HepG2 (cell line): ENCODE measurements around the gene RHBDL1. TPM values are rescaled to one million over a fixed set of nuclear protein-coding genes. Genes with fewer than 3 reads are reported as not detected.

Experiments used
- AGO1 ChIP-seq: fragments of 200-400 bp; formaldehyde crosslinking; IDR thresholded peaks from 2 replicates; pipeline ENCODE4 v1.6.1; 2017; ENCODE audit warnings: mild to moderate bottlenecking, low read depth, low read length, moderate library complexity; ENCODE audit not compliant: poor library complexity, severe bottlenecking
- ARID5B ChIP-seq: IDR thresholded peaks from 2 replicates; pipeline ENCODE4 v1.4.0; 2020; ENCODE audit warnings: mild to moderate bottlenecking, missing genetic modification reagents
- ATF7-NPFF ChIP-seq: sonication (generic); formaldehyde crosslinking; IDR thresholded peaks from 2 replicates; pipeline ENCODE4 v1.8.1; 2023; ENCODE audit warnings: mild to moderate bottlenecking, low read depth, missing genetic modification reagents, moderate library complexity
- ERF ChIP-seq: IDR thresholded peaks from 2 replicates; pipeline ENCODE4 v1.6.1; 2018; ENCODE audit warnings: missing biosample characterization, missing genetic modification reagents
- FOSL1 ChIP-seq: sonication (generic); formaldehyde crosslinking; IDR thresholded peaks from 2 replicates; pipeline ENCODE4 v1.9.0; 2021; ENCODE audit warnings: missing genetic modification reagents, borderline replicate concordance
- GABPB1 ChIP-seq: IDR thresholded peaks from 2 replicates; pipeline ENCODE4 v1.6.1; 2016; ENCODE audit warnings: mild to moderate bottlenecking, missing genetic modification reagents, moderate library complexity, missing compliant biosample characterization
- GATAD1 ChIP-seq: IDR thresholded peaks from 2 replicates; pipeline ENCODE4 v1.6.1; 2016; ENCODE audit warnings: missing genetic modification reagents, missing compliant biosample characterization
- GFI1 ChIP-seq: sonication (generic); formaldehyde crosslinking; IDR thresholded peaks from 2 replicates; pipeline ENCODE4 v1.5.0; 2020; ENCODE audit warnings: missing genetic modification reagents, mild to moderate bottlenecking, borderline replicate concordance
- HMGXB4 ChIP-seq, 2 experiments: sonication (generic) in 1 of 2; formaldehyde crosslinking in 1 of 2; IDR thresholded peaks; 2 replicates each; pipeline versions ENCODE4 v1.4.0 to v1.6.1; 2018 to 2020; ENCODE audit warnings: missing genetic modification reagents in 2 of 2, borderline replicate concordance in 1 of 2, low read depth in 1 of 2, mild to moderate bottlenecking in 1 of 2, missing biosample characterization in 1 of 2
- MEIS1 ChIP-seq: sonication (generic); formaldehyde crosslinking; IDR thresholded peaks from 2 replicates; pipeline ENCODE4 v1.9.0; 2021; ENCODE audit warnings: mild to moderate bottlenecking, missing genetic modification reagents, moderate library complexity, borderline replicate concordance
- MIER2 ChIP-seq: IDR thresholded peaks from 2 replicates; pipeline ENCODE4 v1.6.1; 2016; ENCODE audit warnings: missing biosample characterization, missing genetic modification reagents
- MTF2 ChIP-seq: sonication (generic); formaldehyde crosslinking; IDR thresholded peaks from 2 replicates; pipeline ENCODE4 v1.5.0; 2020; ENCODE audit warnings: missing genetic modification reagents, borderline replicate concordance
- MXI1 ChIP-seq: IDR thresholded peaks from 3 replicates; pipeline ENCODE4 v1.6.1; 2012; ENCODE audit warnings: low read depth, low read length, inconsistent platforms, borderline replicate concordance
- PREB ChIP-seq: sonication (generic); formaldehyde crosslinking; IDR thresholded peaks from 2 replicates; pipeline ENCODE4 v1.4.0; 2020; ENCODE audit warnings: missing genetic modification reagents
- SMC3 ChIP-seq: IDR thresholded peaks from 2 replicates; pipeline ENCODE4 v1.6.1; 2011; ENCODE audit warnings: low read length, improper control_type of control experiment
- ZMAT5 ChIP-seq: sonication (generic); formaldehyde crosslinking; IDR thresholded peaks from 2 replicates; pipeline ENCODE4 v1.5.0; 2020; ENCODE audit warnings: mild to moderate bottlenecking, low read depth, missing genetic modification reagents, borderline replicate concordance
- ZNF451 ChIP-seq: sonication (generic); formaldehyde crosslinking; IDR thresholded peaks from 2 replicates; pipeline ENCODE4 v1.5.0; 2020; ENCODE audit warnings: mild to moderate bottlenecking, missing genetic modification reagents
- ZNF574 ChIP-seq: sonication (generic); formaldehyde crosslinking; IDR thresholded peaks from 2 replicates; pipeline ENCODE4 v1.4.0; 2020; ENCODE audit warnings: missing genetic modification reagents
- polyA plus RNA-seq, 8 experiments: library from polyadenylated mRNA; depleted of rRNA in 3 of 8; stranded (reverse) in 7 of 8; unstranded in 1 of 8; fragments of >200 nt; fragmentation: Illumina TruSeq in 4 of 8; extraction: Trizol in 4 of 8; gene quantifications; 2 replicates each; pipeline versions ENCODE4 v1.2.1 to v1.2.3, GENCODE V29; 2011 to 2016; ENCODE audit warnings: low read depth in 4 of 8, missing spikeins in 1 of 8, mixed read lengths in 1 of 8; ENCODE audit not compliant: insufficient read depth in 1 of 8
- total RNA-seq, 5 experiments: library from RNA; depleted of rRNA; stranded (reverse); fragments of >200 nt; fragmentation: Illumina TruSeq; extraction: Trizol; gene quantifications; 2 replicates each; pipeline ENCODE4 v1.2.3, GENCODE V29; 2016; ENCODE audit warnings: low read depth in 1 of 5

RHBDL1 gene
- total and polyA plus RNA-seq, 2 of the 13 experiments (the other 11 are each of a cell fraction or from before 2014, with no cell fraction given) = 1.8 to 3.8 TPM

- TF ChIP-seq ARID5B (CRISPR knock-in tag) (no peak), GATAD1 (CRISPR knock-in tag) (no peak), ZMAT5 (no peak), MXI1 (peak; percentile 25; the same call in 1 of the 3 replicates), GFI1 (CRISPR knock-in tag) (no peak), MTF2 (0 out of 2 replicates have a peak, but pooled peaks have one; percentile 26), MIER2 (CRISPR knock-in tag) (0 out of 2 replicates have a peak, but pooled peaks have one; percentile 21), SMC3 (peak; percentile 38; the same call in 1 of the 2 replicates), ZNF451 (CRISPR knock-in tag) (no peak), ERF (CRISPR knock-in tag) (0 out of 2 replicates have a peak, but pooled peaks have one; percentile 27), AGO1 (peak; percentile 41), GABPB1 (peak; percentile 60; the same call in 1 of the 2 replicates), ATF7-NPFF (CRISPR knock-in tag) (0 out of 2 replicates have a peak, but pooled peaks have one; percentile 40), MEIS1 (CRISPR knock-in tag) (peak; percentile 46; the same call in 1 of the 2 replicates), PREB (CRISPR knock-in tag) (no peak), FOSL1 (CRISPR knock-in tag) (no peak), ZNF574 (no peak), HMGXB4 (CRISPR knock-in tag; IDR thresholded peaks at IDR 0.05; ENCODE audit: borderline replicate concordance in 1 of 2, low read depth in 1 of 2) (peak in 1 of 2 experiments; percentile 51; a peak in 1 of 4 replicates)
Measured at GRCh38 chr16:711548-712320, 36.3 kb downstream of the RHBDL1 start (continued).
